Esophagus muscularis mucosa (tissue), 3 donors: ENCODE results near the gene PPP2R5C.

Experiments
- POLR2A ChIP-seq: fragments of 450-650 bp; IDR thresholded peaks from one replicate; pipeline ENCODE4 v1.6.1; 2017; ENCODE audit warnings: antibody characterized with exemption, moderate library complexity, mild to moderate bottlenecking, low read depth
- TF ChIP-seq, protein P1 (sequence below), 3 experiments: fragments of 200-600 bp in 2 of 3; fragments of 450-650 bp in 1 of 3; sonication (generic) in 2 of 3; IDR thresholded peaks; one replicate each; pipeline ENCODE4 v1.5.1; 2017 to 2019; ENCODE audit warnings: antibody characterized with exemption in 3 of 3, mild to moderate bottlenecking in 2 of 3, moderate library complexity in 1 of 3

DNA sequence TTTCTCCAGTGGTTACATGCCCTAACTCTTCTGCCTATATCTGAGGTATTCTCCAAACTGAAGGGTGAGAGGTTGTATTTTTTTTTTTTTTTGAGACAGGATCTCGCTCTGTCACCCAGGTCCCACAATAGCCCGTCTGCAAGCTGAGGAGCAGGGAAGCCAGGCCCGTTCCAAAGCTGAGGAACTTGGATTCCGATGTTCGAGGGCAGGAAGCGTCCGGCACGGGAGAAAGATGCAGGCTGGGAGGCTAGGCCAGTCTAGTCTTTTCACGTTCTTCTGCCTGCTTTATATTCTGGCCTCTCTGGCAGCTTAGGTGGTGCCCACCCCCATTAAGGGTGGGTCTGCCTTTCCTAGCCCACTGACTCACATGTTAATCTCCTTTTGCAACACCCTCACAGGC is 135.8 kb downstream of the PPP2R5C start:
- TF ChIP-seq, protein P1, sequence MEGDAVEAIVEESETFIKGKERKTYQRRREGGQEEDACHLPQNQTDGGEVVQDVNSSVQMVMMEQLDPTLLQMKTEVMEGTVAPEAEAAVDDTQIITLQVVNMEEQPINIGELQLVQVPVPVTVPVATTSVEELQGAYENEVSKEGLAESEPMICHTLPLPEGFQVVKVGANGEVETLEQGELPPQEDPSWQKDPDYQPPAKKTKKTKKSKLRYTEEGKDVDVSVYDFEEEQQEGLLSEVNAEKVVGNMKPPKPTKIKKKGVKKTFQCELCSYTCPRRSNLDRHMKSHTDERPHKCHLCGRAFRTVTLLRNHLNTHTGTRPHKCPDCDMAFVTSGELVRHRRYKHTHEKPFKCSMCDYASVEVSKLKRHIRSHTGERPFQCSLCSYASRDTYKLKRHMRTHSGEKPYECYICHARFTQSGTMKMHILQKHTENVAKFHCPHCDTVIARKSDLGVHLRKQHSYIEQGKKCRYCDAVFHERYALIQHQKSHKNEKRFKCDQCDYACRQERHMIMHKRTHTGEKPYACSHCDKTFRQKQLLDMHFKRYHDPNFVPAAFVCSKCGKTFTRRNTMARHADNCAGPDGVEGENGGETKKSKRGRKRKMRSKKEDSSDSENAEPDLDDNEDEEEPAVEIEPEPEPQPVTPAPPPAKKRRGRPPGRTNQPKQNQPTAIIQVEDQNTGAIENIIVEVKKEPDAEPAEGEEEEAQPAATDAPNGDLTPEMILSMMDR (IDR thresholded peaks at IDR 0.05), result no peak
- no peak for TF ChIP-seq POLR2A
